ENCODE results near the gene LMAN2. TPM values are rescaled to one million over a fixed set of nuclear protein-coding genes. Genes with fewer than 3 reads are reported as not detected.
"Not testable (repeated sequence)": the region's sequence is repeated elsewhere in the genome, so short reads cannot be mapped to it uniquely, and the experiment has no call there.

LMAN2 gene
- total RNA-seq, 1 experiment from 2014 or later = 262 TPM

DNA sequence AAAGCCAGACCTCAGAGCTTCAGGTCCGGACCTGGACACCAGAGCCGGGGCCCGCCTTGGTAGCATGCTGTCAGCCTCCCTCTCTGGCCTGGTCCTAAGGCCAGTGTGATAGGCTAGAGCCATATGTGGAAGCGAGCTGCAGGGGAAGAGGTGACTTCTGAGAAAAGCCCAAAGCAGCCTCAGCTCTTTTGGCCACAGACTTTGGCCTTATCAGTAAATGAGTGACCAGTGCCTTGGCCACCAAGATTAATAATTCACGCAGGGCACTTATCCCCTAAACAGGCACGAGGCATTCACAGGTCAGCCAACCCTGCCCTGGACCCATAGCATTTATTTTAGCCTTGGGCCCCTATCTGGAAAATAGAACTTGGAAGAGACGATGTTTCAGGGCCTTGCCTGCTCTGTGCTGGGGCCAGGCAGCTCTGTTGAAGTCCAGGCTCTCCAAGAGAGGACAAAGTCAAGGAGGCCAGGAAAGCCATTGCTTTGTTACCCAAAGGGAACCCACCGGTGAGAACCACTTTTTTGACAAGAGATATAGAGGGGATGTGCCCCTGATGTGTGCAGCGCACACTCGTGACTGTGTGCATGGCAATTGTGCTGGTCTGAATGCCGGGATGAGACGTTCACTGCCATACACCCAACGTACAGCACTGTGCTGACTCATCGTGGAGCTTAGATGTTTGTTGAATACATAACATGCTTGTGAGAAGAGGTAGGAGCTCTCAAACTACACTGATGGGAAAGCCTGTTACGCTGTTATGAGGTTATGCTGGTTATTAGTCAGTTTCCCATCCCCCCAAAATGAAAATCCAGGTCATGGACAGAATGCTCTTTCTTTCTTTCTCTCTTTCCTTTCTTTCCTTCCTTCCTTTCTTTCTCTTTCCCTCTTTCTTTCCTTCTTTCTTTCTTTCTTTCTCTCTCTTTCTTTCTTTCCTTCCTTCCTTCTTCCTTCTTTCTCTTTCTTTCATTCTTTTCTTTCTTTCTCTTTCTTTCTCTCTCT, 27.7 kb upstream of the LMAN2 start:
- peak; percentile 74 for DNase-seq (ENCODE audit: low spot score)

DNA sequence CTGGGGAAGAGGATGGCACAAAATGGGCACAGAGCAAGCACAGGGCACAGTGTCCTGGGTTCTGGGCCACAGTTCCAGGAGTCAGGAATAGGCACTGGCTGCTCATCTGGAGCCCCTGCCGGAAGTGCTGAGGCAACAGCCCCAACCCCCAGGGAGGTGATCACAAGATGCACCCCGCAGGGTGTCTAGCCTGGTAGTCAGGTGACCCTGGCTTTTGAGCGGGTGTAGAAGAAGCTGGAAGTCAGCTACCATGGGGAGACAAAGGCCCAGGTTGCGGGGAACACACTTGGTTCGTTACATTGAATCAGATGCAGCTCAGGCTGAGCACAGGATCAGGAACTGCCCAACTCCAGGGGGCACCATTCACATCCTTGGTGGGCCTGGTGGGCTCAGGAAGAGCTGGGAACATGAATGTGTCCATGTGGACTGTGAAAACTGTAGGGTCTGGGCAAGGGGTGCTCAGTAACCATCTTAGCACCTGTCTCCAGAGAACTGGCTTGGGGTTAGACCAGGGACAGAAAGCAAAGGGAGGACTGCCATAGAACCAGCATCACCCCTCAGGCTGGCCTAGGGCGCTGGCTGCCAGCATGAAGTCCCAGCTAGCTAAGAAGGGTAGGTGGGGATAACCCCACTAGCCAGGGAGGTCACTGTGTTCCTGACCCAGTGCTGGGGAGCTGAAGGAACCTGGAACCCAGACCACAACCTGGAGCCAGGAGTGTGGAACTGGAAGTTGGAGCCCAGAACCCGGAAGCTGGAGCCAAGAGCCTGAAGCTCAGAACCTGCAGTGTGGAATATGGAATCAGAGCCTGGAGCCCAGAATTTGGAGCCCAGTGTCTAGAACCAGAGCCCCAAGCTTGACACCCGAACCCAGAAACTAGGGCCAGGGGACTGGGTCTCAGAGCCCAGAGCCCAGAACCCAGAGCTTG, 26.6 kb upstream of the LMAN2 start:
- no peak for DNase-seq (ENCODE audit: low spot score)

DNA sequence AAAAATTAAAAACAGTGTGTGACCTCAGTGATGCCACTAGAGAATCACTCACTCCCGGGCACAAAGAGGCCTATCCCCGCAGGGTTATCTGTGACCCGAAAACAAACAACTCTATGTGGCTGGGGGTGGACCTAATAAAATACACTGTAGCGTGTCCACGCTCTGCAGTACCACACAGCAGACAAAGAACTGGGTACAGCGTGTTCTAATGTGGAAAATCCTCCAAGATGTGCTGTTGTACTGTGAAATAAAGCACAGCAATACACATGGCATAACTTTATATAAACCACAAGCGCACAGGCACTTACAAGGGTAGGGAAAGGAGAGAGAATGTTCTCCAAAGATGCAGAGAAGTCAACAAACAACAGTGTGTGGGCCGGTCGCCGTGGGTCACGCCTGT, 24.6 kb upstream of the LMAN2 start:
- no peak for DNase-seq (ENCODE audit: low spot score)

DNA sequence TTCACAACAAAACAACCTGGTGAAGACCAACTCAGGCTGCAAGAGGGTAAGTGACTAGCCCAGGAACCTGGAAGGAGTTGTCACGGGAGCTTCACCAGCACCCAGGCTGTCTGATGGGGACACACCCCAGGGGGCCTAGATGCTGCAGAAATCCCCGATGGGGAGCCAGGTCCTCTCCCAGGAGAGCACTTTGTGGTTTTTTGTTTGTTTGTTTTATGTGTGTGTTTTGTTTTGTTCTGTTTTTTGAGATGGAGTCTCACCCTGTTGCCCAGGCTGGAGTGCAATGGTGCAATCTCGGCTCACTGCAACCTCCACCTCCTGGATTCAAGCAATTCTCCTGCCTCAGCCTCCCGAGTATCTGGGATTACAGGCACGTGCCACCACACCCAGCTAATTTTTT, 24.0 kb upstream of the LMAN2 start:
- DNase-seq (ENCODE audit: low spot score) = not testable (repeated sequence)

DNA sequence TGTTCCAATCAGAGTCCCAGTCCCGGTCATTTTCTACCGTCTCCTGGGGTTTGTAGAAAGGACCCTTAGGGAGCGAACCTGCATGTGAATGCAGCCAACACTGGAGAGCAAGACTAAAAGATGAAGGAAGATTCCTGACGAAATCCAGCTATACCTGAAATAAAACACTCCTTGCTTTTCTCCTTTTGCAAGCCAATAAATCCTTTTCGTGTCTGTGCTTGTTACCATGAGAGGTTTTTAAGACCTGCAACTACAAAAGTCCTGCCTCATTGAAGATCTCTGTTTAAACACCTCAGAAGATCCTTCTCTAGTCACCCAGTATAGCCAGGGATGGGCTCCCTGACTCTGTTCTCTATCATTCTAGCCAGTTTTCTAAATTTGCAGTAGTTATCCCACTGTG, 22.7 kb upstream of the LMAN2 start:
- no peak for DNase-seq (ENCODE audit: low spot score)

DNA sequence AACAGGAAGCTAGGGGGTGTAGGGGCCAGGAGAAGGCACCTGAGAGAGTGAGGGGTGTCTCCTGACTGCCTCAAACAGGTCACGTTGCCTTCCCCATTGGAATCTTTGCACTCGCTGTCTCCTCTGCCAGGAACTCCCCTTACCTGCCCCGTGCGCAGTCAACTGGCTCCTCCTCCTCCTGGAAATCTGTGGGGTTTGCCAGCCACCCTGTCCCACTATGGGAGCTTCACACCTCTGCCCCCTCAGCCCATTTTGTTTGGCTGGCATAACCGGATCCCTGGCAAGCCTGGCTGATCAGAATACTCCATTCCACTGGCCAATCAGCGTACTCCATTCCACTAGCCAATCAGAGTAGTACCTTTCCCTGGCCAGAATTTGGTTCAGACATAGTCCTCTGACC, 22.3 kb upstream of the LMAN2 start:
- no peak for DNase-seq (ENCODE audit: low spot score)

DNA sequence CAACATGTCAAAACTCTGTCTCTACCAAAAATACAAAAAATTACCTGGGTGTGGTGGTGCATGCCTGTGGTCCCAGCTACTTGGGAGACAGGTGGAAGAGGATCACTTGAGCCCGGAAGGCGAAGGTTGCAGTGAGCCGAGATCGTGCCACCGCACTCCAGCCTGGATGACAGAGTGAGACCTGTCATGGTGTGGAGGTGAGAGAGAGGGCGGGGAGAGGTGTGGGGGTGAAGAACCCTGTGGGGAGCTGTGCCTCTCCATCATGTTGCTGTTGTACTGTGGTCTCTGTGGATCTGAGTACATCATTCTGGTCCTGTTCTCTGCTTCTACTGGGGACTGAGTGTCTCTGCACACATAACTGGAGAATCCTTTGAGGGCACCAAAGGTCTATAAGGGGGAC, 21.4 kb upstream of the LMAN2 start:
- DNase-seq (ENCODE audit: low spot score) = no peak

DNA sequence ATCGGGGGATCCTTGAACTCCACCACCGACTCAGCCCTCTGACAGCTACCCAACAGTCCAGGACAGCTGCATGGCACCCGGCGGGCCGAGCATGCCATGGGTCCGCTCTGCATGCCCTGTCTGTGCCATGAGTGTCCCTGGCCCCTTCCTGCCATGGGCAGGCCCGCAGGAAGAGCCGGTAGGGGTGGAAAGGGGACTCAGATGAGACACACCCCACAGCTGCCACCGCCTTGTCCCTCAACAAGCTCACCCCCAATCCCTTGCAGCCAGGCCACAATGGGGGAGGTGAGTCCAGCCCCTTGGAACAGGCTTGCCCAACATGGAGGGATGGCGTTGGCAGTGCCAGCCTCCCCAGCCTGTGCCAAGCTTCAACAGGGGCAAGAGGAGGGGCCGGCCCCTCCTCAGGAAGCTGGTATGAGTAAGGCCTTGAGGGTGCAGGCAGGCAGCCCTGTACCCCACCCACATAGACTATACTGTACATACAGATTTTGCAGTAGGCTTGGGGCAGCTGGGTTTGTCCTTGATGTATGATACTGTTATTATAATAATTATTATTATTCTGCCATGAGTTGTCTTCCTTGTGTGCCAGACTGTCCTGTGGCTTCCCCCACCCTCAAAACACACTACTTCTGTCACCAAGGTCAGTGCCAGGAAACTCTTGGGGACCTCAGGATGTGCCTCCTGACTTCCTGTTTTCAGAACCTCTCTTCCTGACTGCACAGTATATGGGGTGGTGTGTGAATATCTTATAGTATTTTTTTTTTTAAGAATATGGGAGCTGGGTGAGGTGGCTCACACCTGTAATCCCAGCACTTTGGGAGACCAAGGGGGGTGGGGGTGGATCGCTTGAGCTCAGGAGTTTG, 20.8 kb upstream of the LMAN2 start:
- no peak for DNase-seq (ENCODE audit: low spot score)

DNA sequence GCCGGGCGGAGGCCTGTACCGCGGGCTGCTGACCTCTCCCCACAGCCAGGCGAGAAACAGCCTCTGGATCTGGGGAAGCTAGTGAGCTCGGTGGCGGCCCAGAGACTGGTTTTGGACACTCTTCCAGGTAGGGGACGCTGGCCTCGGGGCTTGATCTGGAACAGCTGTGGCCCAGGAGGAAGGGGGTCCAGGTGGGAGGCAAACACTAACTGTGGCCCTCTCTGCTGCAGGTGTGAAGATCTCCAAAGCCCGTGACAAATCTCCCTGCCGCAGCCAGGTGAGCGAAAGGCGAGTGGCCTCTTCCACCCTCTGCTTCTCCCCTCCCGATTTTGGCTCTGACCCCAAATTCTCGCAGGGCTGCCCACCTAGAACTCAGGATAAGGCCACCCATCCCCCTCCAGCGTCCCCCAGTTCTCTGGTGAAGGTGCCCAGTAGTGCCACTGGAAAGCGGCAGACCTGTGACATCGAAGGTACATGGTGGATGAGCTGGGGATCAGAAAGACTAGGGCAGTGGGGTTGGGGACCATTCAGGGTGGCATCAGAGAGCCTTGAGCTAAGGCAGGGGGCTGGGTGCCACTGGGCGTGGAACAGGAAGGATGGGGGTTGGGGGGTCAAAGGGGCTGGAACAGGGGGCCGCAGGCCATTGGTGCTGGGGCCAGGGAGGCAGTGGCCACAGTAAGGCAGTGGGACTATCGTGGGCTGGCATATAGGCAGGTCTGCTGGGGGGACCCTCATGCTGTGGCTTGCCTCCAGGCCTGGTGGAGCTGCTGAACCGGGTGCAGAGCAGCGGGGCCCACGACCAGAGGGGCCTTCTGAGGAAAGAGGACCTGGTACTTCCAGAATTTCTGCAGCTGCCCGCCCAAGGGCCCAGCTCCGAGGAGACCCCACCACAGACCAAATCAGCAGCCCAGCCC, 19.9 kb upstream of the LMAN2 start:
- DNase-seq (ENCODE audit: low spot score) = no peak

DNA sequence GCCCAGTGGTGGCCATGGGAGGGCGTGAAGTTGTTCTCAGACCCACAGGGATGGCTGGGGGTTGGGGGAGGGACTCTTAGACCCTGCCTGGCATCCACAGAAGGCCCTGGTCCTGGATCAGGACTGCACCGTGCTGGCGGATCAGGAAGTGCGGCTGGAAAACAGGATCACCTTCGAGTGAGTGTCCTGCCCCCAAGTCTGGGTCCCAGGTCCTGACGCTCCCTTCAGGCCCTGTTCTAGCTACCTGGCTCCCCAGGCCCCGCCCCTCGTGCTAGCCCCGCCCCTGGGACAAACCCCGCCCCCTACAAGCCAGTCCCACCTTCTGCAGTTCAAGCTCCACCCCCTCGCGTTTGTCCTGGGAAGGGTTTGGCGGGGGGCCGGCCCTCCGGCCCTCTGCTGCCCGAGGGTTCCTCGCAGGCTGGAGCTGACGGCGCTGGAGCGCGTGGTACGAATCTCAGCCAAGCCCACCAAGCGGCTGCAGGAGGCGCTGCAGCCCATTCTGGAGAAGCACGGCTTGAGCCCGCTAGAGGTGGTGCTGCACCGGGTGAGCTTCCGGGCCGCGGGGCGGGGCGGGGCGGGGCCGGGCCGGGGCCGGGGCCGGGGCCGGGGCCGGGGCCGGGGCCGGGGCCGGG, 19.1 kb upstream of the LMAN2 start:
- DNase-seq (ENCODE audit: low spot score) = peak; percentile 91

DNA sequence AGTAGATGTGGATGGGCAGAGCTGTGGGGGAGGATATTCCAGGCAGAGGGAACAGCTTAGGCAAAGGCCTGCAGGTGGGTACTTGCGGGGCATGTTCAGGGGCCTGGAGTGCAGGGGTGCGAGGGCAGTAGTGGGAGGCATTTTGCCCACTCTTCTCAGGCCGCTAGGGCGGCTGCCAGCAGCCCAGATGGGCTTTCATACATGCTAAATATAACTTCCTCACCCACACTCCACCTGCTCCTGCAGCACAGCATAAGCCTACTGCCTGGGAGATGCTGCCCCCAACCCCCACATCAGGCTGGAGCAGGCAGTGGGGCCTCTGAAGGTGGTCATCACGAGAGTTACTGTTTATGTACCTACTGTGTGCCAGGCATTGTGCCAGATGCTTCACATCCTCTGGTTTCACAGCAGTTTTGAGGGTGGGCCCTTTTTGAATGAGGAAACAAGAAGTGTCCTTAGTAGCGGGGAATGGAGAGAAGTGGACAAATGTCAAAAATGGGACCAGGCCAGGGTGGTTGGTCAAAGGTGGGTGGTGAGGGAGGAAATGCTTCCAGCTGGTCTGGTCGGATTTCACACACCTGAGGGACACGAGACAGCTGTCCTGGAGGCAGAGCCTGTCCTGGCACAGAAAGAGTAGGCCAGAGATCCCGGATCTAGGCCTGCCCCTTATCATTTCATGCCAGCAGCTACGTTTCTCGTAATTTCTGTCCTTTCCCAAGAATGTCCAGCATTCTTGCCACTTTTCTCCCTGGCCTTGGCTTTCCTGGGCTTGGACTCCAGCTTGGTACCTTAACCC, 18.4 kb upstream of the LMAN2 start:
- DNase-seq (ENCODE audit: low spot score) = no peak

DNA sequence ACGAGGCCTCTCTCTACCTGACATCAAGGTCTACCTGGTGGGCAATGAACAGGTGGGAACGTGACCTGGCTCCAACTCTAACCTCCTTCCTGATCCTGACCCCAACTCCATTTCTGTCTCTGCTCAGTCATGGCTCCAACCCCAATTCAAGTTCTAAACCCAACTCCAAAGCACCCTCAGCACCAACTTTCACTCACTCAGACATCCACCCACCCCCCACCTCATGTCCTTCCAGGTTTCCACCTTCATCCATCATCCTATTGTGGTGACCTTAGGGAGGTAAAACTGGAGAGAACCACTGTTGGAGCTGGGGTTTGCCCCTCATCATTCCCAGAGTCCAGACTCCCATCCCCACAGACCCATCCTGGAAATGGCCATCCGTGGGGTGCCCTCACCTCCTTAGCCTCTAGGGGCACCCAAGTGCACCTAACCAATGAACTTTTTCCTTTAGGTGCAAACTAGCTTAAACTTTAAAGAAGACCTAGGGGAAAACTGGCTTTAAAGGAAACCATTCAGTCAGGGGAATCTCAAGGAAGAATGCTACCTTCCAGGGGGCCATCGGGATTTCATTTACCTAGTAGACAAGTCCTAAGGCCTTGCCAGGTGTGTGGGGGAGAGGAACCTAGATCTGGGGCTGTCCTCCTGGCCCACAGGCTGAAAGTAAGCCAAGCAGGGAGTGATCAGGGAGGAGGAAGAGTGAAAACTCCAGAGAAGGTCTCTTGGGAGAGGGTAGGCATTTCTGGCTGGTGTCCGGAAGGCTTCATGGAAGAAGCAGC, 17.6 kb upstream of the LMAN2 start:
- peak; percentile 52 for DNase-seq (ENCODE audit: low spot score)

DNA sequence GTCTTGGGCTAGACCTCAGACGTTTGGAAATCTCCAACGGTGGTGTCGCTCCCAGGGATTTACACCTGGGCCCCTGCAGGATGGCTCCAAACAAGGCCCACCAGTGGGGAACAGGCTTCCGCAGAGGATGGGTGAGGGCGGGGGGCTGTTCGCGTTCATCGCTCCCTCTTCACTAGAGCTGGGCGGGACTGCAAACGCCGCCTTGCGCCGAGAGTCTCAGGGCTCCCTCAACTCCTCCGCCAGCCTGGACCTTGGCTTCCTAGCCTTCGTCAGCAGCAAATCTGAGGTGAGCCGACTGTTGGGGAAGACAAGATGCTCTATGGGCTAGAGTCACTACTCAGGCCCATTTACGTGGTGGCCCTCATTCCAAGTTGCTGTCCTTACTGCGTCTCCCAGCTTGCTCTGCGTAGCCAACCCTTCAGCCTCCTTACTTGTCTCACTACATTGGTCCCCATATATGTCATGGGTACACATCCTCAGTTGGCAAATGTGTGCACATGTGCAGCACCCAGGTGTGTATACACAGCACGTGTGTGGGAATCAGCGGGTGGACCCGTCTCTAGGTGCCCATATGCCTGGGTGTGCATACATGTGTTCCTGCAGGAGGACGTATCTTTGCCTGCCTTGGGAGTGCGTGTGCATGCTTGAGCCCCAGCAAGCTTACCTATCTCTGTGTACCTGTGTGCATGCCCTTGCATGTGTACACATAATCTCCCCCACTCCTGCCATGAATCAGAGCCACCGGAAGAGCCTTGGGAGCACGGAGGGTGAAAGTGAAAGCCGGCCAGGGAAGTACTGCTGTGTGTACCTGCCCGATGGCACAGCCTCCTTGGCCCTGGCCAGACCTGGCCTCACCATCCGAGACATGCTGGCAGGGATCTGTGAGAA, 16.8 kb upstream of the LMAN2 start:
- DNase-seq (ENCODE audit: low spot score) = no peak

DNA sequence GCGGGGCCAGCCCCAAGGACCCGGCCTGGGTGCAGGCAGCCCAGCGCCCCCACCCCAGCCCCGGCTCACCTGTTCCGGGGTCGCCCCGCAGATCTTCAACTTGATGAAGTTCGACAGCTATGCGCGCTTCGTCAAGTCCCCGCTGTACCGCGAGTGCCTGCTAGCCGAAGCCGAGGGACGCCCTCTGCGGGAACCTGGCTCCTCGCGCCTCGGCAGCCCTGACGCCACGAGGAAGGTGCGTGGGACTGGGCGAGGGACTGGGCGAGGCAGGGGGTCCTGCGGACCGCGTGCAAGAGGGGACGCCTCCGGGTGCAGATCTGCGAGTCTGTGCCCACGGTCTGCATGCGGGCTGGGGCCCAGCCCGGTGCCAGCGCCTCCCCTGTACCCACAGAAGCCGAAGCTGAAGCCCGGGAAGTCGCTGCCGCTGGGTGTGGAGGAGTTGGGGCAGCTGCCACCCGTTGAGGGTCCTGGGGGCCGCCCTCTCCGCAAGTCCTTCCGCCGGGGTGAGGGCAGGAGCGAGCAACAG, 15.9 kb upstream of the LMAN2 start:
- no peak for DNase-seq (ENCODE audit: low spot score)

DNA sequence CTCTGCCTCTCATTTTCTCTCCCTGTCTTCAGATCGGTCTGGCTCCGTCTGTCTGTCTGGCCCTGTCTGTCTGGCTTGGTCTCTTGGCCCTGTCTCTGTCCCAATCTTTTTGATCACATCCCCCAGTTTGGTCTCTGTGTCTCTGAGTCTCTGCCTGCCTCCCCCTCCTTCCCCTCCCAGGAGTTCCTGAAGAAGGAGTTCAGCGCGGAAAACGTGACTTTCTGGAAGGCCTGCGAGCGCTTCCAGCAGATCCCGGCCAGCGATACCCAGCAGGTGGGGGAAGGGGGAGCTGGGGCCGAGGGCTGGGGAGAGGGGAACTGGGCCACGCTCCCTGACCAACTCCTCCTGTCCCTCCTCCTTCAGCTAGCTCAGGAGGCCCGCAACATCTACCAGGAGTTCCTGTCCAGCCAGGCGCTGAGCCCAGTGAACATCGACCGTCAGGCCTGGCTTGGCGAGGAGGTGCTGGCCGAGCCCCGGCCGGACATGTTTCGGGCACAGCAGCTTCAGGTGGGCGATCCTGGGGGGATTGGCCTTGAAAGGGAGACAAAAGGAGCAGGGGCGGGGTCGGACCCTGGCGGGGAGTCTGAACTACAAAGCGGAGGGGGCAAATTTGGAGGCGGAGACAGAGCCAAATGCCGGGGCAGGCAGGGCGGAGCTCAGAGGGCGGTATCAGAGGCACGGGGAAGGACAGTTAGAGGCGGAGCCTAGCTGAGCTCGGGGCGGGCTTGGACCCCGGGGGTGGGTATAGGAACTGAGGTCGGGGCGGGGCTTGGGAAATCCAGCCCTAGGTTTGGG, 15.3 kb upstream of the LMAN2 start:
- peak; percentile 40 for DNase-seq (ENCODE audit: low spot score)
